ENCODE measurements around the gene MAGT1. TPM values are rescaled to one million over a fixed set of nuclear protein-coding genes. Genes with fewer than 3 reads are reported as not detected.

MAGT1 gene
- polyA plus RNA-seq, 1 donor (not counting 4 experiments of a cell fraction or from before 2014, with no cell fraction given): 55.4 TPM

DNA sequence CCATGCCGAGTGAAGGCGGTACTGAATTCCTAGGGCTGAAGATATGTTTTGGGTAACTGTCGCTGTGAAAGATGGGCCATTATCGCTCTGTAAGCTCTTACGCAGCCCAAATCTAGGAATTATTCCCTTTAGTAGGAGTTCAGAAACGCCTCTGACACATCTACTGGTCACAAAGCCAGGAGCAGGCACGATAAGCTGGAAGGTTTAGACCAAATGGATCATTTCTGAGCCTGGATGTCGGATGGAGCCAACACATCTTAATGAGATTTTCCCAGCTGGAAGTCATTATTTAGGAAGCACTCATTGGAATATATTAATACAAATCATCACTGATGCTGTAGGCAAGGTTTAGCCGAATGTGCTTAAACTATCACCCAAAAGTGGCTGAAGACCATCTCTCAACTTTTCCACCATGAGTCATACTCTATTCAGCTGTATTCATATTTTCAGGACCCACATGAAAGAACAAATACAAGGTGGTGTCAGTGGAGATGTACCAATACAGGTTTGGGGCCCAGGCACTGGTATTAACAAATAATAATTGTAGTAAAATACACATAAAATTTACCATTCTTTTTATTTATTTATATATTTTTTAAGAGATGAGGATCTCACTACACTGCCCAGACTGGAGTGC, 75.0 kb downstream of the MAGT1 start:
- TF ChIP-seq, protein P1, sequence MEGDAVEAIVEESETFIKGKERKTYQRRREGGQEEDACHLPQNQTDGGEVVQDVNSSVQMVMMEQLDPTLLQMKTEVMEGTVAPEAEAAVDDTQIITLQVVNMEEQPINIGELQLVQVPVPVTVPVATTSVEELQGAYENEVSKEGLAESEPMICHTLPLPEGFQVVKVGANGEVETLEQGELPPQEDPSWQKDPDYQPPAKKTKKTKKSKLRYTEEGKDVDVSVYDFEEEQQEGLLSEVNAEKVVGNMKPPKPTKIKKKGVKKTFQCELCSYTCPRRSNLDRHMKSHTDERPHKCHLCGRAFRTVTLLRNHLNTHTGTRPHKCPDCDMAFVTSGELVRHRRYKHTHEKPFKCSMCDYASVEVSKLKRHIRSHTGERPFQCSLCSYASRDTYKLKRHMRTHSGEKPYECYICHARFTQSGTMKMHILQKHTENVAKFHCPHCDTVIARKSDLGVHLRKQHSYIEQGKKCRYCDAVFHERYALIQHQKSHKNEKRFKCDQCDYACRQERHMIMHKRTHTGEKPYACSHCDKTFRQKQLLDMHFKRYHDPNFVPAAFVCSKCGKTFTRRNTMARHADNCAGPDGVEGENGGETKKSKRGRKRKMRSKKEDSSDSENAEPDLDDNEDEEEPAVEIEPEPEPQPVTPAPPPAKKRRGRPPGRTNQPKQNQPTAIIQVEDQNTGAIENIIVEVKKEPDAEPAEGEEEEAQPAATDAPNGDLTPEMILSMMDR (optimal IDR thresholded peaks at IDR 0.05 in 1 of 3, IDR thresholded peaks at IDR 0.05 in 1 of 3, conservative IDR thresholded peaks at IDR 0.05 in 1 of 3; ENCODE audit: extremely low read depth in 1 of 3, insufficient read depth in 2 of 3, low read length in 3 of 3): no peak
- TF ChIP-seq EZH2 (IDR thresholded peaks at IDR 0.05; ENCODE audit: low read length): no peak
- dilution Hi-C loops (cut with MboI; ENCODE audit: extremely low pct_ligation_motif_present, low sequenced_read_pairs): no loop called here
- no peak for DNase-seq (ENCODE audit: low read depth, low spot score)
- Histone ChIP-seq H3K79me2 (ENCODE audit: control insufficient read depth, insufficient read depth, low read length) (no peaks in the 10 kb centered on the region), H3K4me3 (ENCODE audit: control insufficient read depth in 2 of 3, extremely low read depth in 1 of 3, insufficient read depth in 2 of 3, low read depth in 1 of 3, low read length in 3 of 3) (no peak overlapping the region), H3K36me3 (ENCODE audit: control insufficient read depth in 2 of 2, extremely low read depth in 1 of 2, insufficient read depth in 2 of 2, low read length in 2 of 2) (peaks cover 0 to 1% of the 10 kb centered on the region in 2 experiments), H3K4me1 (ENCODE audit: control insufficient read depth, extremely low read depth, insufficient read depth, low read length) (no peaks in the 10 kb centered on the region), H4K20me1 (ENCODE audit: control insufficient read depth, extremely low read depth, insufficient read depth, low read length) (no peaks in the 10 kb centered on the region), H3K27me3 (ENCODE audit: control insufficient read depth, extremely low read depth, insufficient read depth, low read length) (no peaks in the 10 kb centered on the region), H3K4me2 (ENCODE audit: control insufficient read depth, extremely low read depth, insufficient read depth, low read depth, low read length) (no peak overlapping the region), H3K27ac (ENCODE audit: control insufficient read depth, insufficient read depth, low read length) (no peak overlapping the region), H3K9ac (ENCODE audit: control insufficient read depth, extremely low read depth, insufficient read depth, low read length) (no peak overlapping the region), H2AFZ (ENCODE audit: control insufficient read depth, low read length) (no peak overlapping the region), H3K9me3 (ENCODE audit: control insufficient read depth, low read depth, low read length) (no peaks in the 10 kb centered on the region), H3K9me1 (ENCODE audit: control insufficient read depth, extremely low read depth, insufficient read depth, low read length) (no peaks in the 10 kb centered on the region)
- no peak for FAIRE-seq

DNA sequence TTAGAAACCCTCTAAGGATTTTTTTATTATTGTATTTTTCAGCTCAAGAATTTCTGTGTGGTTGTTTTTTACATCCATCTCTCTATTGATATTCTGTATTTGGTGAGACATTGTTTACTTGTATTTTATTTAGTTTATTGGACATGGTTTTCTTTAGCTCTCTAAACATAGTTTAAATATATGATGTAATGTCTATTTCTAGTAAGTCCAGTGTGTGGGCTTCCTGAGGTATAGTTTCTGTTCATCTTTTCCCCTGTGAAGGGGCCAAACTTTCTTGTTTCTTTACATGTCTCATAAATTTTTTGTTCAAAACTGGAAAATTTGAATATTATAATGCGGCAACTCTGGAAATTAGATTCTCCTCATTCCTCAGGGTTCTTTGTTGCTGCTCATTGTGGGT, 81.0 kb downstream of the MAGT1 start:
- H3K4me2 ChIP-seq (ENCODE audit: control insufficient read depth, extremely low read depth, insufficient read depth, low read depth, low read length): no peak overlapping the region
- H3K9me3 ChIP-seq (ENCODE audit: control insufficient read depth, low read depth, low read length): no peaks in the 10 kb centered on the region
- H3K27me3 ChIP-seq (ENCODE audit: control insufficient read depth, extremely low read depth, insufficient read depth, low read length): no peaks in the 10 kb centered on the region
- DNase-seq (ENCODE audit: low read depth, low spot score) (no peak), FAIRE-seq (no peak)
- no peaks in the 10 kb centered on the region for H3K9me1 ChIP-seq (ENCODE audit: control insufficient read depth, extremely low read depth, insufficient read depth, low read length)
- no peaks in the 10 kb centered on the region for H3K36me3 ChIP-seq (ENCODE audit: control insufficient read depth in 2 of 2, extremely low read depth in 1 of 2, insufficient read depth in 2 of 2, low read length in 2 of 2)
- no peak overlapping the region for H3K4me3 ChIP-seq (ENCODE audit: control insufficient read depth in 2 of 3, extremely low read depth in 1 of 3, insufficient read depth in 2 of 3, low read depth in 1 of 3, low read length in 3 of 3)
- no peak overlapping the region for H2AFZ ChIP-seq (ENCODE audit: control insufficient read depth, low read length)
- H4K20me1 ChIP-seq (ENCODE audit: control insufficient read depth, extremely low read depth, insufficient read depth, low read length): no peaks in the 10 kb centered on the region
- no peak overlapping the region for H3K27ac ChIP-seq (ENCODE audit: control insufficient read depth, insufficient read depth, low read length)
- dilution Hi-C loops (cut with MboI; ENCODE audit: extremely low pct_ligation_motif_present, low sequenced_read_pairs): no loop called here
- H3K9ac ChIP-seq (ENCODE audit: control insufficient read depth, extremely low read depth, insufficient read depth, low read length): no peak overlapping the region
- no peaks in the 10 kb centered on the region for H3K4me1 ChIP-seq (ENCODE audit: control insufficient read depth, extremely low read depth, insufficient read depth, low read length)
- TF ChIP-seq, protein P1 (optimal IDR thresholded peaks at IDR 0.05 in 1 of 3, IDR thresholded peaks at IDR 0.05 in 1 of 3, conservative IDR thresholded peaks at IDR 0.05 in 1 of 3; ENCODE audit: extremely low read depth in 1 of 3, insufficient read depth in 2 of 3, low read length in 3 of 3): no peak
- TF ChIP-seq EZH2 (IDR thresholded peaks at IDR 0.05; ENCODE audit: low read length): no peak
- H3K79me2 ChIP-seq (ENCODE audit: control insufficient read depth, insufficient read depth, low read length): no peaks in the 10 kb centered on the region
